ENCODE measurements around the gene SMC6. TPM values are rescaled to one million over a fixed set of nuclear protein-coding genes. Genes with fewer than 3 reads are reported as not detected.

The SMC6 gene
- polyA plus RNA-seq, 4 donors, result 27.7 to 42.5 (median 40.2) TPM

DNA sequence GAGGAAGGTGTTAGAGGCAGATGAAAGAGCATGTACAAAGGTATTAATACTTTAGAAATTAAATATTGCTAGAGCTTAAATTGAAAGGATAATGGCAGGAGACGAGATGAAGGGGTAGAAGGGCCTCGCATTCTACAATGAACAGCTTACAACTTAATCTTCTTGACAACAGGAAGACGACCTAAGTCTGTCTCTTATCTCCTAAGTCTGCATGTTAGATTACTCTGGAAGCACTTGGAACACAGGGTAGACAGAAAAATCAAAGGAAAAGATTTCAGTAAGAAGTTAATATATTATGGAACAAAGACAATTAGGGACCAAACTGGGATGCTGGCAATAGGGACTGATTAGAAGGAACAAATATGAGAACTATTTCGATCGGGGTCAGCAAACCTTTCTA lies 34.9 kb downstream of the SMC6 start:
- no peak for DNase-seq (ENCODE audit: low read depth in 4 of 4, low spot score in 3 of 4)

DNA sequence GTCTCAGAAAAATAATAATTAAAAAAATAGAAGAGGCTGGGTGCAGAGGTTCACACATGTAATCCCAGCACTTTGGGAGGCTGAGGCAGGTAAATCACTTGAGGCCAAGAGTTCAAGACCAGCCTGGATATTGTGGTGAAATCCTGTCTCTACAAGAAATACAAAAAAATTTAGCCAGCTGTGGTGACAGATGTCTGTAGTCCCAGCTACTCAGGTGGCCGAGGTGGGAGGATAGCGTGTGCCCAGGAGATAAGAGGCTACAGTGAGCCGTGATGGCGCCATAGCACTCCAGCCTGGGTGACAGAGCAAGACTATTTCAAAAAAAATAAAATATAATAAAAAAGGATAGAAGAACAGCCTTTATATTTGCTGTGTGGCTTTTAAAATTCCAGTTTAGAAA lies 35.9 kb downstream of the SMC6 start:
- DNase-seq (ENCODE audit: low read depth in 4 of 4, low spot score in 3 of 4), result no peak

DNA sequence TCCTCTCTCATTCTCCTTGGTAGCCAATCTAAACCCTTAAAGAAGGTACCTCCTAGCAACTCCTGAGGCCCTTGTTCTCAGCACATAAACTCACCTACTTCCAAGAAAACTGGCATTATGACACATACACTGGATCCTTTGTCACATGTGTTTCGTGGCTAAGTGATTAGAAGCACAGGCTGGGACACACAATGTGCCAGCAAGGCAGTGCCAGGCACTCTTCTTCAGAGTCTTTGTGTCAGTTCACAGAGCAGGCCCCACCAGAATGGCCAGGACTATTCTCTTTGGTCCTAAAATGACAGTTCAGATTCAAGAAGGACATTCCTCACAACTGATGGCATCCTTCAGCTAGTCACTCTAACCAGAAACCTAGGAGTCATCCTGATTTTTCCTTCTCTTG lies 40.3 kb downstream of the SMC6 start:
- no peak for DNase-seq (ENCODE audit: low read depth in 4 of 4, low spot score in 3 of 4)

DNA sequence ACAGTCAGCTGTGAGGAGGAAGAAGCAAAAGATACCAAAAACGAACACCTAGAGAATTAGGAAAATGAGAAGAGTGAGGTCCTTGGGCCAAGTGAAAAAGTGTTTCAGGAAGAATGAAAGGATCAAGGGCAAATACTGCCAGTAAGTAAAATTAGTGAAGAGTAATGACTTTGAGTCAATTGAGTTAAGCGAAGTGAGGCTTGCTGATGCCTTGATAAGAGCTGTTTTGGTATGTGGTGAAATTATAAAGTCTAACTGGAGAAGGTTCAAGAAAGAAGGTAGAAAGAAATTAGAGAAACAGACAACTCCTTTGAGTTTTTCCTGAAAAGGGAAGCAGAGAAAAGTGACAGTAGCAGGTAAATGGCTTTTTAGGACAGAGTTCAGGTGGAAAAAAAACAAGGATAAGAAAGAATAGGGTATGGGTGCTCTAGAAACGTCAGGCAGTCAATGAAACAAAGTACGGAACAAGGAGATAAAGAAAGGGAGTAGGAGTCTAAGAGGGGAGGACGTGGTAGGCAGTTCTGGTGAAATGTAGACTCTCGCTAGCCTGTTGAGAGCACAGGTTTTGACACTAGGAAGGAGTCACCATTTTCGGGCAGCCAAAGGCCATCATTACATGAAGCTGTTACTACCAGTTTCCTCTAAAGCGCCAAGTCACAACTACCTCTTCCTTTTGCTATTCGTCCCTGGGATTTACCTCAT lies 42.9 kb downstream of the SMC6 start:
- DNase-seq (ENCODE audit: low read depth in 4 of 4, low spot score in 3 of 4), result no peak

DNA sequence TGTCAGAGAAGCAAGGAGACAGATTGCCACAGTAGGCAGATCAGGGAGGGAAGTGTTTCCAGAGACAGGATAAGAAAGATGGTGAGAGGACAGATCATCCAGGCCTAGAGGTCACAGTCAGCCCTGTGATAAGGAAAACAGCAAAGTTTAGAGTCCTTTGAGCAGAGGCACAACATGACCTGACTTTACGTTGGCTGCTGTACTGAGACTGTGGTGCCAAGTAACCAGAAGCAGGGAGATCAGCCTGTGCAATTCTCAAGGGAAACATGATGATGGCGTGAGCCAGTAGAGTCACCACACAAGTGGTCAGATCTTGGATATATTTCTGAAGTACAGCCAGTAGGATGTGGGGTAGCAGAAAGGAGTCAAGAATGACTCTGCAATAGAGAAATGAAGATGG lies 43.7 kb downstream of the SMC6 start:
- no peak for DNase-seq (ENCODE audit: low read depth in 4 of 4, low spot score in 3 of 4)

DNA sequence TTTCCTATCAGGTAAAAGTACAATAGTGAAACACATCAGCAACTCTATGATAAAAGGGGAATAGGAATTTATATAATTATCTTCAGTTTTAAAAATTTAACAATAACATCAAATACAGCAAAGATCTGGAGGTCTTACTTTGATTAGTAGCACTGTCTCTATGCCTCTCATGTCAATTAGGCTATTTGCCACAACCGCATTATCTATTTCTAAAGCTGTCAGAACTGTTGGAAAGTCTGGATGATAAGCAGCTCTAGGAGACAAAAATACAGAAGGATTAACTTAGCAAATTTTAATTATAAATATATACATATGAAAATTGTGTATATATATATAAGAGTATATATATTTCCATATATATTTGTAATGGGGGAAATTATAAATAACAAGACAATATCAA lies 45.1 kb downstream of the SMC6 start:
- DNase-seq (ENCODE audit: low read depth in 4 of 4, low spot score in 3 of 4), result no peak

DNA sequence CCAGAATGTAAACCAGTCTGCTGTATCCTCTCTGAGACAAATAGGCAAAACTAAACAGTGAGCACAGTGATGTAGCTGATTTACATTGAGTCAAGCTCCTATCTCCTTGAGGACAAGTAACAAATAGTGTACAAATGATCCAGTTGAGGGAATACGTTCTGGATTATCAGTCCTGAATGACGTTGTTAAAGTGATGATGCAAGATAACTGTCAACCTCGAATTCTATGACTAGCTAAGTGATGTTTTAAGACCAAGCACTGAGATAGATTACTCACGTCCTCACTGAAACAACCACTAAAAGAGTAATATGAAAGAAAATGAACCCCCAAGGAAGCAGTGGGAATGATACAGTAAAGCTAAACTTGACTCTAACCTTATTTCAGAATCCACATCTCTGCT lies 46.8 kb downstream of the SMC6 start:
- no peak for DNase-seq (ENCODE audit: low read depth in 4 of 4, low spot score in 3 of 4)

DNA sequence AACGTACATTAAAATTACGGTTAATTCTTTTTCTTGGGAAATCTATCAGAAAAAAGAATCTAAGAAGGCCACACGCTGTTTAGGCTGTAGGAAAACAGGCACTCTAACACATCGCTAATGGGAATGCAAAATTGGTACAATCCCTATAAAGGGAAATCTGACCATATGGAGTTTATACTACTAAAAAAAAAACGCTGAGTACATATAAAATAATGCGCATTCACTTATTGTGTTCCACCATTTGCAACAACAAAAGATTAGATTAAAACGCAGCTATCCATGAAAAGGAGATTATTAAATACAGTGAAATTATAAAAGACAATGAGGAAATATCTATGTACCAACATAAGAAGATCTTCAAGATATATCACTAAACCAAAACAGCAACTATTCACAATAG lies 62.8 kb downstream of the SMC6 start:
- no peak for DNase-seq (ENCODE audit: low read depth in 4 of 4, low spot score in 3 of 4)

DNA sequence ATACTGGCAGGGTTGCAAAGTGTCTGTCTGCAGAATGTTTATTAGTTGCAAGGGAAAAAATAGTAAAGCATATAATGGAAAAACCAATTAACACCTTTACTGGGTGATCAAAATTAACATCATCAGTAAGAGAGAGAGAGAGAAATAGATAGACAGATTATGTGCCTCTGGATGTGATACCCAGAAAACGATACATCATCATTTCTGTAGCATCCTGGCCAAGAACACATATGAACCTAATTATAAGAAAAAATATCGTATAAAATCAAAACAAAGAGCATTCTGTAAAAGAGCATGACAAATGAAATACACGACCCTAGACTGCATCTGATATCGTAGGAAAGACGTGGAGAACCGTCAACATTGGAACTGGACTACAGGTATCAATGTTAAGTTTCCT lies 64.6 kb downstream of the SMC6 start:
- no peak for DNase-seq (ENCODE audit: low read depth in 4 of 4, low spot score in 3 of 4)

DNA sequence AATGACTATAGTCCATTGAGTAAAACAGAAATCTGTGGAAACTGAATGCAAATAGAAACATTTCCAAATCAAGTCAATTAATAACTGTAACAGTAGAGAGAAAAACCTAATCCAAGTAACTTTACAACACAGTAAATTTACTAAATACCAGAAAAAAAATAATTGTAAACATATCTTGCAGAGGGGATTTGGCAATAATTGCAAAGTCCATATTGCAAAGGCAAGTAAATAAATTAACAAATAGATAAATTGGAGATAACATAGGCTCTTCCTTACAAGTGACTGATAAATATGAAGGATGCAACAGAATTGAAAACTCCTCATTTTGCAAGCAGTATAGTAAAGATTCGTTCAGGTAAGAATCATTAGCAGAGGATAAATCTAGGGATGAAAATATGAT lies 65.0 kb downstream of the SMC6 start:
- DNase-seq (ENCODE audit: low read depth in 4 of 4, low spot score in 3 of 4), result no peak

DNA sequence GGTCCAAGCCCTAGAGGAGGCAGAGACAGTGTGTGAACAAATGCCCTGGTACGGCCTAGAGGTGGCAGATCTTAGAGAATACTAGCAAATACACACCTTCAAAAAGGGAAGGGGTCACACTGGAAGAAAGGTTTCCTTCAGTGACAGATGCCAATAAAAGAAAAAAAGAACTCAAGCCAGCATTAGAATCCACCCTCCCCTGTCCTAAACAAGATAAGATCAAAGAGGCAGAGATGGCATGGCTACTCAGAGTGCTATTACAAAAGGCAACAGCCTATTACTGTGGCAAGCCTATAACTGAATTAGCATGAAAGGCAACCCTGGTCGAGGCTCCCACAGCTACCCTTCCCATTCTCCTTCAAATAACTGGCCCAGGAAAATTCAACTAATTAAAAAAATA lies 69.6 kb downstream of the SMC6 start:
- no peak for DNase-seq (ENCODE audit: low read depth in 4 of 4, low spot score in 3 of 4)

DNA sequence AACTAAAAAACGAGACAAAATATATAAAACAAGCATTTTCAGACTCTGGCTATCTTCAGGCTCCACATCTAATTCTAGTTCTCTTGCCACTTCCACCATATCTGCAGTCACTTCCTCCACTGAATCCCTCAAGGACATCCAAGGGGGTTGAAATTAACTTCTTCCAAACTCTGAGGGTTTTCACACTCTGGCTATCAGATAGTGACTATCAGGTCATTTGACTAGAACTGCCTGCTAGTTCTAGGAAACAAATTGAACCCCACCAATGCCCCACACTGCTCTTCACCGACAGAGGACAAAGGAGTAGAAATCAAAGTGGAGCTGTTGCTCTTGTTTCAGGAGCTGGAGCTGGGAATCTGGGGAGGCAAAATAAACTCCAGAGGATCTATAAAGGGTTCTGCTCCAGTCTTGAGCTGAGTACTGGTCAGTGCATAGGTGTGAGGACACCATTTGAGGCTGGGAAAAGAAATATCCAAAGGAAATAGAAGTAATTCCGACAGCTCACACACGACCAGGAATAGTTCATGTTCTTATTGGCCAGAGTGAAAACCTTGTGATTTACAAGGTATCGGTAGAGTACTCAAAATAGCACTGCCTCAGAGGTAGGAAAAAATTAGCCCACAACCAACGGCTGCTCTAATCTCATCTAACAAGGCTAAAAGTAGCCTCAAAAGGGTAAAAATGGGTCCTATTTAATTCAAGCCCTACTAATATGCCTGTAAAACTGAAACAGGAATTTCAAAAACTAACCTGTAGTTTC lies 71.3 kb downstream of the SMC6 start:
- no peak for DNase-seq (ENCODE audit: low read depth in 4 of 4, low spot score in 3 of 4)

DNA sequence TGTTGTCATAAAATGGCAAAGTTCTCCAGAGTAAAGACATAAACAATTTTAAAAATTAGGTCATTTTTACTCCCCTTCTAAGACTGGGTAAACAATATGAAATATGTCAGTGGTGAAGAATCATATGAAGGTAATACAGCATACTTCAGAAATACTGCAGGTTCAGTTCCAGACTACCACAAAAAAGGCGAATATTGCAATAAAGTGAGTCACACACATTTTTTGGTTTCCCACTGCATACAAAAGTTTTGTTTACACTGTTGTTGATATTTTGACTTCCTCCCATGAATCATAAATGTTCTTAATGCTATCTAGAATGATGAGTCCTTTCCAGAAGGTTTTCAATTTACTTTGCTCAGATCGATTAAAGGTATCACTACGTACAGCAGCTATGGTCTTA lies 73.5 kb downstream of the SMC6 start:
- DNase-seq (ENCODE audit: low read depth in 4 of 4, low spot score in 3 of 4), result no peak

DNA sequence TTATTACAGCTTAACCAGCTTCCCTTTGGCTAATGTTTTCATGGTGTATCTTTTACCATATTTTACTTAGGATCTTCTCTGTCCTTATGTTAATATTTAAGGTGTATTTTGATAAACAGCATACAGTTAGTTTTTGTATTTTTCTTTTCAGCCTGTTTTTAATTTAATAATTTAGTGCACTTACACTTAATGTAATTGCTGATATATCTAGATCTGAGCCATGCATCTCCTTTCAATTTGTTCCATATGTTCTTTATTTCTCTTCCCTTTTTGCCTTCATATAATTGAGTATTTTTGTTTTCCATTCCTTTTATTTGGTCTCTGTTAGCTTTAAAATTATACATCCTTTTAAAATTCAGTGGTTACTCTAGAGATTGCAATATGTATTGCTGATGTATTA lies 78.8 kb downstream of the SMC6 start:
- DNase-seq (ENCODE audit: low read depth in 4 of 4, low spot score in 3 of 4), result no peak

DNA sequence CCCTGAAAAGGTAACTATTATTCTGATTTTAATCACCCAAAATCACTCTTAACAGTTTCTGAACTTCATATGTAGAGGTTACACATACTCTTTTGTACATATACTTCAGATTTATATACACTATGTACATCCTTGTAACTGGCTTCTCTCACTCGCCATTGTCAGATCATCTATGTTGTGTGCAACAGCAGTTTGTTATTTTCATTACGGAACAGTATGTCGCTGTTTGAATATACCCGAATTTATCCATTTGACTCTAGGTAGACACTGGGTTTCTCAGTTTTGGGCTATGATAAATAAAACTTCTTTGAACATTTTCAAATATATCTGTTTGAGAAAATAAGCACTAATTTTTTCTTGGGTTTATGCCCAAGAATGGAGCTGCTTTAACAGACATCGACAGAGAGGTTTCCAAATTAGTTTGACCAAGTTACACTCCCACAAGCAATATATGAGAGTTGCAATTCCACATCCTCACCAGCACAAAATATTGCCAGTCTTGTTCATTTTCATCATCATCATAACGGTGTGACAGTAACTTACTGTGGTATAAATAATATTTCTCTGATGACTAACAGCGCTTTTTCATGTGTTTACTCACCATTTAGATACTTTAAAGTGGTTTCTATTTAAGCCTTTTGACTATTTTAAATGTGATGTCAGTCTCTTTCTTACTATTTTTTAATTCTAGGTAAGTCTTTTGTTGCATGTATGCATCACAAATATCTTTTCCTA lies 80.9 kb downstream of the SMC6 start:
- DNase-seq (ENCODE audit: low read depth in 4 of 4, low spot score in 3 of 4), result no peak

DNA sequence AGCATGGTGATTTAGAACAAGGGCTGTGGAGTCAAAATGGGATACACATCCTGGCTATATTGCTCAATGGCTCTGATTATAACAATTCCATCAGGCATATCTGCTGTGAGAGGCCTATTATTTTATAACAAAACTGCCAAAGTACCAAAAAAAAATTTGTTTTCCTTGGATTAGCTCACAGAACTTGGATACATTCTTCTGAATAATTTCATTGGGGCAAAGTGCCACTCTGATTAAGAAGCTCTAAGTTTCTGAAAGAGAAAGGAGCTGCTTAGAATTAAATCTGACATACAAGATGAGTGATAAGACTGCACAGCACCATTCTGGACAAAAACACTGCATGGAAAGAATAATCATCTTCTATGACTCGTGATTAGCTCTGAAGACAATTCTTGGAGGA lies 85.7 kb downstream of the SMC6 start:
- DNase-seq (ENCODE audit: low read depth in 4 of 4, low spot score in 3 of 4), result no peak

DNA sequence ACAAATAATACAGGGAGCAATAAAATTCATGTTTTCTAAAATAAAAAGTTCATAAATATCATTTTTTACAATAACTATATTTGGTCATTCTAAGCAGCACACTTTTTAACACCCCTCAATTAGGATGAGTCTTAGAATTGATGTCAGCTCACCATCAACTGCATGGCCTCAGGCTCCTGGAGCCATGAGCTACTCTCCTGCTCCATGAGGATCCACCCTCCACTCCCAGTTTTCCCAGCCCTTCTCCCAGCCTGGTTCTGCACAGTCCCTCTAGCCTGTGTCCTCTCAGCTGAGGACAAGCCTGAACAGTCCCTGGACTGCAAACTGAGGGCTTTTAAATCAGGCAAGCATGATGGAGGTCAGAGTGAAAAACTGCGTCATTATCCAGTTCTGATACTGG lies 89.1 kb downstream of the SMC6 start:
- no peak for DNase-seq (ENCODE audit: low read depth in 4 of 4, low spot score in 3 of 4)

DNA sequence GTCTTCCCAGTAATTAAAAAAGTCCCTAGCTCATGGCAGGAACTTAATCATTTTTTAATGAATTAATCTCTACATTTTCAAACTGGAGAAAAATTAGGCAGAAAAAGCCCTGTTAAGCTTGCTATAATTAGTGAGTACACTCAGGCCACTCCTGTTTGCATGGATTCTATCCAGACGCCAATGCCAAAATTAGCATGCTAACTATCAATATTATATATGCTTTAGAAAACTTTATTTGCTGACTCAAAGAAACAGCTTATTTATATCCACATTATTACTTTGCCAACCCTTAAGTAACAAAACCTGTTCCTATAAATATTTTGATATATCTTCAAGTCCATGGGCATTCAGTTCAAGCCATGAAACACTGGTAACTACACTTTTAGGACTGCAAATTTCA lies 90.9 kb downstream of the SMC6 start:
- DNase-seq (ENCODE audit: low read depth in 4 of 4, low spot score in 3 of 4), result no peak

DNA sequence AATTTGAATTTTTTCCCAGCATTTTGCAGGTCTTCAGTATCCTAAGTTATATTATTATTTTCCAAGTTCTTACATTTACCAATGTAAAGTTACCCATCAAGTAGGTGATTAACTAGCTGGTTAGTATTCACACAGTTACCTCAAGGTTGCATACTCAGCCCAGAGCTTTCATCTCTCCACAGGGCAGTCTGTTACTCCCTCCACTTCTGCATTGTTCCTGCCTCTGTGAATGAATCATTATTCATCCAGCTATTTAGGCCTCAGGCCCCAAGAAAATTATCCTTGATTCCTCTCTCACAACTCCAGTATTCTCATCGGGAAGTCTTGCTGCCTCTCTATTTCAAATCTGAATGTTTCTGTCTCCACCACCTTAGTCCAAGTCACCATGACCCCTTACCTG lies 92.2 kb downstream of the SMC6 start:
- DNase-seq (ENCODE audit: low read depth in 4 of 4, low spot score in 3 of 4), result no peak

DNA sequence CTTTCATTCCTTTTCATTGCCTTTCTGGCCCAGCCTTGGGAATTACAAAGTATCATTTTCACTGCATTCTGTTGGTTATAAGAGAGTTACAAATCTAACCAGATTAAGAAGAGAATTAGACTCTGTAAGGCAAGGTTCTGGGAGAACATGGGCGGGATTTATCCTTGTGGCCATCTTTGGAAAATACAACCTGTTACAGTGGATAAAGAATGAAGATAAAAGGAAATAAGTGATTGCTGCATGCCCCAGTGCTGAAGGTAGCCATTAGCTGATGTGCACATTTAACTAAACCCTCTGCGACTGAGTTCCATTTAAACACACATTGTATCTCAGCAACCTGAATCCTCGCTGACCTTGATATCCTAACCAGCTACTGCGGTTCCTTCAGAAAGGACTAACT lies 93.4 kb downstream of the SMC6 start:
- DNase-seq (ENCODE audit: low read depth in 4 of 4, low spot score in 3 of 4), result no peak

DNA sequence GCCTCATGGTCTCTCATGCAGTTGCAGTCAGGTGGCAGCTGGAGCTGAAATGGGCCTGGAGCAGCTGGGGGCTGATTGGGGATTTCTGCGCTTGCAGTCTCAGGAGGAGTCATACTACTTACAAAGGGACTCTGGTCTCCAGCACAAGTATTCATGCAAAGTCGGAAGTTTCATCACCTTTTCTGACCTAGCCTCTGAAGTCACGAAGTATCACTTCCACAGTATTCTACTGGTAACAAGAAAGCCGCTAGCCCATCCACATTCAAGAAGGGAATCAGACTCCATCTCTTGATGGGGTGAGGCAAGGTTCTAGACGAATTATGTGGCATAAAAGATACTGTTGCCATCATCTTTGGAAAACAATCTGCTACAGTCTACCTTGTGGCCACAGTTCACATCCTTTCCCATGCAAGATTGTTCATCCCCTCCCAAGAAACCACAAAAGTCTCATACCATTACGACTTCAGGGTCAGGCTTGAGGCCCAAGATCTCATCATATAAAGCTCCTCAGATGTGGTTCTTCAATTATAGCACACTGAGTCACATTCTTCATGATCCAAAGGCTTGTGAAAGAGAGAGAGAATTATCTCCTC lies 95.3 kb downstream of the SMC6 start:
- DNase-seq (ENCODE audit: low read depth in 4 of 4, low spot score in 3 of 4), result no peak

DNA sequence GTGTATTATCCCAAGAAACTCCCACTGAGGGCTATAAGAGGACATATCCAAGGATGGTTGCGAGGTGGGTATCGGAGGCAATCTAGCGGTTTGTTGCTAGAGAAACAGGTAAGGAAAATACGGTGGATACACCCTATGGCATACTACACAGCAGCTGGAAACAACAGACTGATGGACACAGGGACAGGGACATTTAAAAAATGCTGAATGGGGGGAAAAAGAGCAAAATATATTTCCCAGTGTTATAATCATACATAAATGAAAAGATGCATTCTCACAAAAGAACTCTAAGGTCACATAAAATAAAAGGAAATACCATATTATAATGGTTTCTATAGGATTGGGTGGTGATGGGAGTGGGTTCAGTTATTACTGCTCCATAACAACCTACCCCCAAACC lies 95.9 kb downstream of the SMC6 start:
- no peak for DNase-seq (ENCODE audit: low read depth in 4 of 4, low spot score in 3 of 4)

Data from left renal pelvis (tissue), 4 donors.